Astrocyte (in vitro differentiated cells and primary cell): ENCODE measurements around the gene OR2A2.

Experiments
- EZH2 ChIP-seq: IDR thresholded peaks from 2 replicates; pipeline ENCODE4 v1.6.1; 2012; ENCODE audit warnings: mild to moderate bottlenecking, low read length, inconsistent platforms; ENCODE audit not compliant: insufficient read depth
- TF ChIP-seq, protein P1 (sequence below): IDR thresholded peaks from 2 replicates; pipeline ENCODE4 v1.5.1; 2011; ENCODE audit warnings: low read depth, mild to moderate bottlenecking, inconsistent platforms, low read length, moderate library complexity; ENCODE audit not compliant: insufficient read depth

GRCh38 chr7:144105211-144105610, 4.2 kb upstream of the OR2A2 start:
- TF ChIP-seq, protein P1, sequence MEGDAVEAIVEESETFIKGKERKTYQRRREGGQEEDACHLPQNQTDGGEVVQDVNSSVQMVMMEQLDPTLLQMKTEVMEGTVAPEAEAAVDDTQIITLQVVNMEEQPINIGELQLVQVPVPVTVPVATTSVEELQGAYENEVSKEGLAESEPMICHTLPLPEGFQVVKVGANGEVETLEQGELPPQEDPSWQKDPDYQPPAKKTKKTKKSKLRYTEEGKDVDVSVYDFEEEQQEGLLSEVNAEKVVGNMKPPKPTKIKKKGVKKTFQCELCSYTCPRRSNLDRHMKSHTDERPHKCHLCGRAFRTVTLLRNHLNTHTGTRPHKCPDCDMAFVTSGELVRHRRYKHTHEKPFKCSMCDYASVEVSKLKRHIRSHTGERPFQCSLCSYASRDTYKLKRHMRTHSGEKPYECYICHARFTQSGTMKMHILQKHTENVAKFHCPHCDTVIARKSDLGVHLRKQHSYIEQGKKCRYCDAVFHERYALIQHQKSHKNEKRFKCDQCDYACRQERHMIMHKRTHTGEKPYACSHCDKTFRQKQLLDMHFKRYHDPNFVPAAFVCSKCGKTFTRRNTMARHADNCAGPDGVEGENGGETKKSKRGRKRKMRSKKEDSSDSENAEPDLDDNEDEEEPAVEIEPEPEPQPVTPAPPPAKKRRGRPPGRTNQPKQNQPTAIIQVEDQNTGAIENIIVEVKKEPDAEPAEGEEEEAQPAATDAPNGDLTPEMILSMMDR, result no peak
- no peak for TF ChIP-seq EZH2
